Neutrophil (primary cell): ENCODE results near the gene CRADD.

ENCODE experiments used
- H3K27ac ChIP-seq: fragments of 200-600 bp; sonication (generic); 2 replicates; pipeline ENCODE4 v1.5.1; 2016; ENCODE audit warnings: mild to moderate bottlenecking, moderate library complexity
- H3K27me3 ChIP-seq: fragments of 200-600 bp; sonication (generic); 2 replicates; pipeline ENCODE4 v1.6.0; 2016; ENCODE audit warnings: mild to moderate bottlenecking
- H3K36me3 ChIP-seq: fragments of 200-600 bp; sonication (generic); 2 replicates; pipeline ENCODE4 v1.5.1; 2017
- H3K4me1 ChIP-seq, 2 experiments: fragments of 200-600 bp in 1 of 2; sonication (generic) in 1 of 2; 1 replicate in 1 of 2; 2 replicates in 1 of 2; pipeline versions ENCODE4 v1.5.1 to v1.6.1; 2013 to 2016; ENCODE audit warnings: low read depth in 1 of 2, low read length in 1 of 2, mild to moderate bottlenecking in 1 of 2, moderate library complexity in 1 of 2; ENCODE audit not compliant: control insufficient read depth in 1 of 2, insufficient read depth in 1 of 2
- H3K4me3 ChIP-seq, 2 experiments: fragments of 200-600 bp in 1 of 2; sonication (generic) in 1 of 2; 1 replicate in 1 of 2; 2 replicates in 1 of 2; pipeline ENCODE4 v1.5.1; 2013 to 2016; ENCODE audit warnings: low read depth in 1 of 2, low read length in 1 of 2, mild to moderate bottlenecking in 1 of 2, moderate library complexity in 1 of 2
- H3K9me3 ChIP-seq: fragments of 200-600 bp; sonication (generic); 2 replicates; pipeline ENCODE4 v1.5.1; 2016
- CTCF ChIP-seq: fragments of 200-600 bp; sonication (generic); IDR thresholded peaks from 2 replicates; pipeline ENCODE4 v1.5.1; 2016; ENCODE audit warnings: antibody characterized with exemption

The CRADD gene

DNA sequence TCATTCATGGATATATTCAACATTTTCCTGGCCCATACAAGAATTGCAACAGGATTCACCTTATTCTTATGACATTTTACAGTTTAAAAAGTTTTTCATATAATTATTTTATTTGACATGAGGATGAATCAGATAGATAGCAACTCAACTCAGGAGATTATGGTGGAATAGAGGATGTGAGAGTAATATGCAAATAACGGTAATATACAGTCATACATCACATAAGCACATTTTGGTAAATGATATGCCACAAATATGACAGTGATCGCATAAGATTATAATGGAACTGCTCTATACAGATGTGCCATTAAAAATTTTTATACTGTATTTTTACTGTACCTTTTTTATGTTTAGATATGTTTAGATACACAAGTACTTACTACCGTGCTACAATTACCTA is 24.1 kb upstream of the CRADD start:
- Histone ChIP-seq H3K9me3 (no peaks in the 10 kb centered on the region), H3K27ac (no peak overlapping the region), H3K4me3 (no peak overlapping the region), H3K36me3 (no peaks in the 10 kb centered on the region), H3K27me3 (no peaks in the 10 kb centered on the region), H3K4me1 (peaks cover 2 to 10% of the 10 kb centered on the region in 2 experiments)
- no peak for TF ChIP-seq CTCF

DNA sequence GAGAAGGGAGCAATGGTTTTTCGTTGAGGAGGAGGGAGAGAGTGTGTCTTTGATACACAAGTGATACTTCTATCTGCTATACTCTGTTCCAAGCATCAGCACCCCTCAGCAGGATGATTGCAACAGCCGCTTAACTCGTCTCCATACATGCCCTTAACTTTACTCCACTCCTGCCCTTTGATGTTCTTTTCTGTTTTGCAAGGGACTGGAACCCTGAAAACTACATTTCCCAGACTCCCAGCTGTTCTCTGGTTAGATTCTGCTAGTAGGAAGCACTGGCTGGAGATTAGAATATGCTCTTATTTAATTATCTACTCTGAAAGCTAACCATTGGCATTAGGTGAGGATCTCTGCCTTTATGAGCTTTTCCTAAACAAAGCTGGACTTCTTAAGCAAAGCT is 23.5 kb upstream of the CRADD start:
- Histone ChIP-seq H3K4me3 (no peak overlapping the region), H3K27ac (no peak overlapping the region), H3K36me3 (no peaks in the 10 kb centered on the region), H3K27me3 (no peaks in the 10 kb centered on the region), H3K9me3 (no peaks in the 10 kb centered on the region), H3K4me1 (peaks cover 2 to 10% of the 10 kb centered on the region in 2 experiments)
- TF ChIP-seq CTCF = no peak

DNA sequence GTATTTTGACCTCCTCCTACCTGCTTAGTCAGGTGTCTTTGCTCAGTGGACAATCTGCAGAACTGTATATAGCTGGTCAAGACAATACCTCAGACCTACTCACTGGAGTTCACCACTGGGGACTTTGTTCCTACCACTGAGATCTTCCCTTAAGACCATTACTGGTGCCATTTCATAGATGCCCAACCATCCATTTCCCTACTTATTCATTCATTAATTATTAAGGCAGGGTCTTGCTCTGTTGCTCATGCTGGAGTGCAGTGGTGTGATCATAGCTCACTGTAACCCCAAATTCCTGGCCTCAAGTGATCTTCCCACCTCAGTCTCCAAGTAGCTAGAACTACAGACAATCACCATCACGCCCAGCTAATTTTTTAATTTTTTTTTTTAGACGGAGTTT is 22.8 kb upstream of the CRADD start:
- Histone ChIP-seq H3K27ac (no peak overlapping the region), H3K27me3 (no peaks in the 10 kb centered on the region), H3K4me1 (peaks cover 2 to 10% of the 10 kb centered on the region in 2 experiments), H3K9me3 (no peaks in the 10 kb centered on the region), H3K36me3 (no peaks in the 10 kb centered on the region), H3K4me3 (no peak overlapping the region)
- TF ChIP-seq CTCF = no peak

DNA sequence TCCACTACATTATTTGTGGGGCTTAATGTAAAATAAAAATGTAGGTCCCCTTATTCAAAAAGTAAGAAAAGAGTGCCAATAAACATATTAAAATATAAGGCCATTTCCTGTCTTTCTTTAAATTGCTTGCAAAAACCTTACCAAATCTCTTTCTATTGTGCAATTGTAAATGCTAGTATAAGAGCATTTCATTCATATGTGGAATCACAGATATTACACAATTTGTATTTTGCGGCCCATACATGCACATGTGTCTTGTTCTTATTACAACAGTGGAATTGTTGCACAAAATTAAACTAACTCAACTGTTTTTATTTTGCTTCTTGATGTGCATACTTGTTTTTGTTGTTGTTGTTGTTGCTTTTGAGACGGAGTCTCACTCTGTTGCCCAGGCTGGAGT is 20.1 kb upstream of the CRADD start:
- H3K4me1 ChIP-seq = peaks cover 2 to 10% of the 10 kb centered on the region in 2 experiments
- H3K9me3 ChIP-seq = no peaks in the 10 kb centered on the region
- no peak for TF ChIP-seq CTCF

GRCh38 chr12:93661021-93661420 is 16.2 kb upstream of the CRADD start:
- Histone ChIP-seq H3K4me1 (peaks cover 2 to 10% of the 10 kb centered on the region in 2 experiments), H3K4me3 (no peak overlapping the region), H3K36me3 (no peaks in the 10 kb centered on the region), H3K27me3 (no peaks in the 10 kb centered on the region), H3K27ac (no peak overlapping the region), H3K9me3 (no peaks in the 10 kb centered on the region)
- no peak for TF ChIP-seq CTCF

More for the DNA sequence above, 20.1 kb upstream of the CRADD start:
- no peaks in the 10 kb centered on the region for H3K27me3 ChIP-seq
- no peak overlapping the region for H3K4me3 ChIP-seq
- no peak overlapping the region for H3K27ac ChIP-seq
- no peaks in the 10 kb centered on the region for H3K36me3 ChIP-seq
